Measurements from ENCODE around the gene KCNJ3.

DNA sequence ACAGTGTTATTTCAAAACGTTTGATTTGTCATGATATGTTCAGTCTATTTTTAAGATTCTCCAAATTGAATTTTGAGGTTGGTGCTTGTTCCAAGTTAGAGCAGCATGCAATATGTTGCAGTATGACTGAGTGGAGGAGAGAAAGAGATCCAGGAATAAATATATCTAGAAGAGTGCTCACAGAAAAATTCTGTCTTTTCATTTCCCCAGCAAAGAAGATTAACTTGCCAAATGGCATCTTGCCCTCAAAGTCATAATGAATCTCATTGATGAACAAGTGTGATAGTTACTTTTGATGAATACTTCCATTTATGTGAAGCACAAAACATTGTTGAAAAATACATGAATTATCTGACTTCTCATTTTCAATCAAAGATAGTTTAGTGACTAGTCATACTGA is 95.9 kb downstream of the KCNJ3 start:
- TF ChIP-seq, protein P1, sequence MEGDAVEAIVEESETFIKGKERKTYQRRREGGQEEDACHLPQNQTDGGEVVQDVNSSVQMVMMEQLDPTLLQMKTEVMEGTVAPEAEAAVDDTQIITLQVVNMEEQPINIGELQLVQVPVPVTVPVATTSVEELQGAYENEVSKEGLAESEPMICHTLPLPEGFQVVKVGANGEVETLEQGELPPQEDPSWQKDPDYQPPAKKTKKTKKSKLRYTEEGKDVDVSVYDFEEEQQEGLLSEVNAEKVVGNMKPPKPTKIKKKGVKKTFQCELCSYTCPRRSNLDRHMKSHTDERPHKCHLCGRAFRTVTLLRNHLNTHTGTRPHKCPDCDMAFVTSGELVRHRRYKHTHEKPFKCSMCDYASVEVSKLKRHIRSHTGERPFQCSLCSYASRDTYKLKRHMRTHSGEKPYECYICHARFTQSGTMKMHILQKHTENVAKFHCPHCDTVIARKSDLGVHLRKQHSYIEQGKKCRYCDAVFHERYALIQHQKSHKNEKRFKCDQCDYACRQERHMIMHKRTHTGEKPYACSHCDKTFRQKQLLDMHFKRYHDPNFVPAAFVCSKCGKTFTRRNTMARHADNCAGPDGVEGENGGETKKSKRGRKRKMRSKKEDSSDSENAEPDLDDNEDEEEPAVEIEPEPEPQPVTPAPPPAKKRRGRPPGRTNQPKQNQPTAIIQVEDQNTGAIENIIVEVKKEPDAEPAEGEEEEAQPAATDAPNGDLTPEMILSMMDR (IDR thresholded peaks at IDR 0.05) = no peak
- TF ChIP-seq POLR2A (IDR thresholded peaks at IDR 0.05) = no peak
